ENCODE data around the gene CELA2A. TPM values are rescaled to one million over a fixed set of nuclear protein-coding genes. Genes with fewer than 3 reads are reported as not detected.

CELA2A gene
- total and polyA plus RNA-seq, 9 of the 15 experiments (the other 6 are each of a cell fraction or from before 2014, with no cell fraction given): 0.62 TPM; not detected in 8

DNA sequence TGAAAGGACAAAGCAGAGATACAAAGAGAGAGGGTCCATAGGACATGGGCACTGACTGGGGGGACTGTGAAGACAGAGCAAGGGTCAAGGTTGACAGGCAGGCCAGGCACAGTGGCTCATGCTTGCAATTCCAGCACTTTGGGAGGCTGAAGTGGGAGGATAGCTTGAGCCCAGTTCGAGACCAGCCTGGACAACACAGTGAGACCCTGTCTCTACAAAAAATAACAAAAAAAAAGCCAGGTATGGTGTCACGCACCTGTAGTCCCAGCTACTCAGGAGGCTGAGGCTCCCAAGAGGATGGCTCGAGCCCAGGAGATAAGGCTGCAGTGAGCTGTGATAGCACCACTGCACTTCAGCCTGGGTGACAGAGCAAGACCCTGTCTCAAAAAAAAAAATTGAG, 63.1 kb downstream of the CELA2A start:
- Histone ChIP-seq H3K27ac (ENCODE audit: extremely low read depth, low read depth, low read length) (no peak overlapping the region), H3K9me1 (ENCODE audit: control insufficient read depth, insufficient read depth, low read length) (no peaks in the 10 kb centered on the region), H2AFZ (ENCODE audit: low read depth, low read length) (no peak overlapping the region), H3K4me3 (no peak overlapping the region), H3K4me2 (ENCODE audit: insufficient read depth, low read length) (no peak overlapping the region), H3K9ac (ENCODE audit: insufficient read depth in 1 of 2, low read depth in 2 of 2, low read length in 2 of 2) (no peak overlapping the region), H3K36me3 (ENCODE audit: control insufficient read depth, insufficient read depth, low read length) (peaks cover 36% of the 10 kb centered on the region), H3K79me2 (ENCODE audit: control insufficient read depth, insufficient read depth, low read length) (peaks cover 45% of the 10 kb centered on the region), H3K9me3 (replicated peaks; ENCODE audit: control insufficient read depth, insufficient read depth, low read depth, low read length) (no peaks in the 10 kb centered on the region), H3K4me1 (replicated peaks in 1 of 2; ENCODE audit: control insufficient read depth in 2 of 2, insufficient read depth in 2 of 2, low read length in 2 of 2) (peaks cover 14 to 37% of the 10 kb centered on the region in 2 experiments), H4K20me1 (replicated peaks; ENCODE audit: control insufficient read depth, insufficient read depth, low read length) (no peaks in the 10 kb centered on the region), H3K27me3 (ENCODE audit: control insufficient read depth in 2 of 2, insufficient read depth in 2 of 2, low read length in 2 of 2) (no peaks in the 10 kb centered on the region)
- in situ Hi-C loops (cut with MboI) (no loop called here), intact Hi-C loops (cut with micrococcal nuclease) (loop anchor here (10.0 kb wide), 1 partner anchor 315 kb away; no protein-coding TSS in a partner anchor)
- ATAC-seq (no peak), FAIRE-seq (no peak), DNase-seq (ENCODE audit: extremely low read depth in 1 of 4, low spot score in 3 of 4) (no peak)
- CTCF ChIA-PET (ENCODE audit: low intra/inter-chr PET ratio): interaction anchor here (0.6 kb wide), 1 partner anchor 328 kb away, joined by 3 read pairs; the partner anchor contains the start of gene SPEN
- POLR2A ChIA-PET: interaction anchor here (0.7 kb wide), 1 partner anchor 18 kb away, joined by 3 read pairs; no protein-coding TSS in a partner anchor
- TF ChIP-seq RNF219 (CRISPR knock-in tag; IDR thresholded peaks at IDR 0.05) (no peak), KDM1A (IDR thresholded peaks at IDR 0.05) (peak in 1 of 2 experiments; percentile 23; a peak in 1 of 4 replicates), ZNF121 (CRISPR knock-in tag; conservative IDR thresholded peaks at IDR 0.05) (peak; percentile 84), CBX5 (IDR thresholded peaks at IDR 0.05; ENCODE audit: borderline replicate concordance, low read depth) (no peak), SMARCB1 (IDR thresholded peaks at IDR 0.05; ENCODE audit: insufficient read length, low read depth) (no peak)
- no TSS peak for BruUV-seq (replicated peaks)
- 73% methylated on average over 3 of the region's 3 CpGs for WGBS (ENCODE audit: insufficient coverage, low coverage, missing lambda C conversion rate)

Measured in K562 (cell line).